HepG2 (cell line): Measurements from ENCODE around the gene UBE3D. TPM values are rescaled to one million over a fixed set of nuclear protein-coding genes. Genes with fewer than 3 reads are reported as not detected.
"Not testable (repeated sequence)": the region's sequence is repeated elsewhere in the genome, so short reads cannot be mapped to it uniquely, and the experiment has no call there.

ENCODE experiments used
- ATAC-seq: fragments of 200-7000 bp; cut with Tn5 transposase; 3 replicates; pipeline ENCODE4 v1.9.1; 2020; ENCODE audit warnings: mild to moderate bottlenecking, moderate library complexity
- BruUV-seq: library from RNA; stranded (reverse); fragments of 400-500 nt; replicated peaks from 2 replicates; lab custom pipeline; 2021; lab: Mats Ljungman, UMichigan
- CTCF ChIA-PET: fragments of 300-600 bp; formaldehyde crosslinking; extraction: SDS; loops from one replicate; lab custom pipeline; 2021; ENCODE audit warnings: low total read pairs, inconsistent platforms, low intra/inter-chr PET ratio; lab: Yijun Ruan, JAX
- POLR2A ChIA-PET: fragments of 350-600 bp; sonication (Branson Sonifier 250); formaldehyde crosslinking; loops from one replicate; lab custom pipeline; 2020; ENCODE audit warnings: antibody characterized with exemption, inconsistent platforms; lab: Yijun Ruan, JAX
- DNase-seq: peaks from one replicate; pipeline ENCODE4 v3.0.0-alpha.2; 2015; ENCODE audit warnings: low spot score
- FAIRE-seq: peaks from 3 replicates; lab custom pipeline; 2011; peaks lifted over from hg19 to GRCh38; lab: Jason Lieb, UNC
- H2AFZ ChIP-seq: one replicate; pipeline ENCODE4 v1.6.1; 2011; ENCODE audit warnings: low read length, inconsistent platforms
- H3K27ac ChIP-seq: fragments of 300-600 bp; 3 replicates; pipeline ENCODE4 v1.8.0; 2011; ENCODE audit warnings: mixed run types, mild to moderate bottlenecking, mixed read lengths, low read length, inconsistent platforms; ENCODE audit not compliant: insufficient read depth; ENCODE audit errors: extremely low read length
- H3K27me3 ChIP-seq, 2 experiments: fragments of 200-600 bp in 1 of 2; 2 replicates in 1 of 2; 3 replicates in 1 of 2; pipeline versions ENCODE4 v1.6.0 to v1.8.0; 2011; ENCODE audit warnings: low read length in 2 of 2, mild to moderate bottlenecking in 2 of 2, moderate library complexity in 2 of 2, inconsistent platforms in 1 of 2; ENCODE audit not compliant: insufficient read depth in 2 of 2, control insufficient read depth in 1 of 2
- H3K36me3 ChIP-seq, 2 experiments: fragments of 200-600 bp in 1 of 2; replicated peaks in 1 of 2; 2 replicates in 1 of 2; 3 replicates in 1 of 2; pipeline versions ENCODE4 v1.5.1 to v1.8.0; 2011; ENCODE audit warnings: low read length in 2 of 2, inconsistent platforms in 1 of 2; ENCODE audit not compliant: insufficient read depth in 2 of 2, control insufficient read depth in 1 of 2
- H3K4me1 ChIP-seq: 2 replicates; pipeline ENCODE4 v1.5.1; 2012; ENCODE audit warnings: low read length, inconsistent platforms; ENCODE audit not compliant: insufficient read depth
- H3K4me2 ChIP-seq: 2 replicates; pipeline ENCODE4 v1.6.0; 2011; ENCODE audit warnings: low read depth, low read length, inconsistent platforms
- H3K4me3 ChIP-seq, 3 experiments: fragments of 200-600 bp in 1 of 3; sonication (generic), shearing (Covaris generic) in 1 of 3; replicated peaks in 1 of 3; 2 replicates each; pipeline ENCODE4 v1.5.1; 2011 to 2016; ENCODE audit warnings: low read length in 3 of 3, inconsistent platforms in 2 of 3, low read depth in 2 of 3, mild to moderate bottlenecking in 2 of 3, control low read depth in 1 of 3, mixed read lengths in 1 of 3; ENCODE audit not compliant: insufficient read depth in 1 of 3
- H3K79me2 ChIP-seq: one replicate; pipeline ENCODE4 v1.6.1; 2011; ENCODE audit warnings: low read length, inconsistent platforms; ENCODE audit not compliant: insufficient read depth
- H3K9ac ChIP-seq: 2 replicates; pipeline ENCODE4 v1.6.0; 2011; ENCODE audit warnings: mild to moderate bottlenecking, low read depth, low read length, inconsistent platforms; ENCODE audit not compliant: insufficient read depth
- H3K9me3 ChIP-seq: 2 replicates; pipeline ENCODE4 v1.5.1; 2012; ENCODE audit warnings: mild to moderate bottlenecking, low read length
- H4K20me1 ChIP-seq: 2 replicates; pipeline ENCODE4 v1.6.0; 2011; ENCODE audit warnings: inconsistent platforms, mild to moderate bottlenecking, low read length, moderate library complexity; ENCODE audit not compliant: insufficient read depth
- ASH2L ChIP-seq: fragments of 300-600, 200-600 bp; sonication (generic); IDR thresholded peaks from 2 replicates; pipeline ENCODE4 v1.7.0; 2017; ENCODE audit warnings: low read depth, mild to moderate bottlenecking, moderate library complexity, mixed read lengths, low read length; ENCODE audit not compliant: insufficient read length
- HCFC1 ChIP-seq: fragments of 150-350 bp; IDR thresholded peaks from 2 replicates; pipeline ENCODE4 v1.6.1; 2014; ENCODE audit warnings: low read depth, low read length
- MAF1 ChIP-seq: sonication (generic); formaldehyde crosslinking; IDR thresholded peaks from 2 replicates; pipeline ENCODE4 v1.5.0; 2020; ENCODE audit warnings: missing genetic modification reagents, borderline replicate concordance
- MXD4 ChIP-seq: IDR thresholded peaks from 2 replicates; pipeline ENCODE4 v1.6.1; 2016; ENCODE audit warnings: mild to moderate bottlenecking, missing biosample characterization, missing genetic modification reagents
- PPARG ChIP-seq: conservative IDR thresholded peaks from 2 replicates; pipeline ENCODE4 v1.6.1; 2016; ENCODE audit warnings: missing biosample characterization, missing genetic modification reagents
- SALL2 ChIP-seq: sonication (generic); formaldehyde crosslinking; IDR thresholded peaks from 2 replicates; pipeline ENCODE4 v1.8.1; 2023; ENCODE audit warnings: mild to moderate bottlenecking, missing genetic modification reagents, inconsistent platforms
- ZBTB8A ChIP-seq: sonication (generic); formaldehyde crosslinking; IDR thresholded peaks from 2 replicates; pipeline ENCODE4 v1.4.0; 2020; ENCODE audit warnings: mild to moderate bottlenecking, low read depth, missing genetic modification reagents, borderline replicate concordance
- ZMYM2 ChIP-seq: sonication (generic); formaldehyde crosslinking; IDR thresholded peaks from 2 replicates; pipeline ENCODE4 v1.8.0; 2022; ENCODE audit warnings: mild to moderate bottlenecking, missing genetic modification reagents
- ZNF296 ChIP-seq: sonication (generic); formaldehyde crosslinking; conservative IDR thresholded peaks from 2 replicates; pipeline ENCODE4 v1.5.0; 2020; ENCODE audit warnings: mild to moderate bottlenecking, missing genetic modification reagents
- ZNF552 ChIP-seq: sonication (generic); formaldehyde crosslinking; IDR thresholded peaks from 2 replicates; pipeline ENCODE4 v1.9.0; 2022; ENCODE audit warnings: missing genetic modification reagents, mild to moderate bottlenecking, borderline replicate concordance
- ZNF75D ChIP-seq: sonication (generic); formaldehyde crosslinking; IDR thresholded peaks from 2 replicates; pipeline ENCODE4 v1.8.1; 2023; ENCODE audit warnings: missing genetic modification reagents, mild to moderate bottlenecking, borderline replicate concordance
- ZNF777 ChIP-seq: sonication (generic); formaldehyde crosslinking; IDR thresholded peaks from 2 replicates; pipeline ENCODE4 v1.4.0; 2020; ENCODE audit warnings: missing genetic modification reagents
- WGBS: methylation state at CpG from one replicate; pipeline ENCODE4 v1.1.6; 2017; ENCODE audit warnings: low lambda C conversion rate; 5-methylcytosine and 5-hydroxymethylcytosine counted together
- in situ Hi-C: cut with HindIII; loops from 2 replicates; pipeline ENCODE4 v1.10.0; 2017; ENCODE audit warnings: low pct_unique_long_range_greater_than_20kb; ENCODE audit not compliant: extremely low pct_ligation_motif_present
- intact Hi-C: fragments of 100-400 bp; cut with micrococcal nuclease; formaldehyde crosslinking; loops from one replicate; pipeline ENCODE4 v1.10.0; 2022; ENCODE audit not compliant: unreplicated experiment
- polyA plus RNA-seq, 8 experiments: library from polyadenylated mRNA; depleted of rRNA in 3 of 8; stranded (reverse) in 7 of 8; unstranded in 1 of 8; fragments of >200 nt; fragmentation: Illumina TruSeq in 4 of 8; extraction: Trizol in 4 of 8; gene quantifications; 2 replicates each; pipeline versions ENCODE4 v1.2.1 to v1.2.3, GENCODE V29; 2011 to 2016; ENCODE audit warnings: low read depth in 4 of 8, missing spikeins in 1 of 8, mixed read lengths in 1 of 8; ENCODE audit not compliant: insufficient read depth in 1 of 8
- total RNA-seq, 5 experiments: library from RNA; depleted of rRNA; stranded (reverse); fragments of >200 nt; fragmentation: Illumina TruSeq; extraction: Trizol; gene quantifications; 2 replicates each; pipeline ENCODE4 v1.2.3, GENCODE V29; 2016; ENCODE audit warnings: low read depth in 1 of 5
- TF ChIP-seq, protein P1 (sequence below): IDR thresholded peaks from 2 replicates; pipeline ENCODE4 v1.6.1; 2018; ENCODE audit warnings: missing genetic modification reagents
- TF ChIP-seq, protein P2 (sequence below): sonication (generic); formaldehyde crosslinking; IDR thresholded peaks from 2 replicates; pipeline ENCODE4 v1.8.1; 2023; ENCODE audit warnings: mild to moderate bottlenecking, missing genetic modification reagents, borderline replicate concordance

Gene UBE3D
- total and polyA plus RNA-seq, 2 of the 13 experiments (the other 11 are each of a cell fraction or from before 2014, with no cell fraction given), result 5.1 to 11.4 TPM

GRCh38 chr6:83031689-83032088 is 34.0 kb downstream of the UBE3D start:
- Histone ChIP-seq H3K9me3 (peaks cover 20% of the 10 kb centered on the region), H2AFZ (no peak overlapping the region), H3K4me2 (no peak overlapping the region), H3K79me2 (no peaks in the 10 kb centered on the region), H3K9ac (no peak overlapping the region), H3K27ac (no peak overlapping the region), H3K4me3 (no peak overlapping the region), H3K27me3 (no peaks in the 10 kb centered on the region), H3K4me1 (no peaks in the 10 kb centered on the region), H4K20me1 (no peaks in the 10 kb centered on the region), H3K36me3 (peaks cover 5 to 11% of the 10 kb centered on the region in 2 experiments; a peak in 4 of 5 replicates)
- DNase-seq, result no peak
- ChIA-PET CTCF (no interaction called here), POLR2A (no interaction called here)
- FAIRE-seq, result no peak
- no peak for ATAC-seq
- TF ChIP-seq MAF1, result no peak
- TF ChIP-seq ZBTB8A (CRISPR knock-in tag), result no peak
- no peak for TF ChIP-seq SALL2 (CRISPR knock-in tag)
- TF ChIP-seq, protein P1, sequence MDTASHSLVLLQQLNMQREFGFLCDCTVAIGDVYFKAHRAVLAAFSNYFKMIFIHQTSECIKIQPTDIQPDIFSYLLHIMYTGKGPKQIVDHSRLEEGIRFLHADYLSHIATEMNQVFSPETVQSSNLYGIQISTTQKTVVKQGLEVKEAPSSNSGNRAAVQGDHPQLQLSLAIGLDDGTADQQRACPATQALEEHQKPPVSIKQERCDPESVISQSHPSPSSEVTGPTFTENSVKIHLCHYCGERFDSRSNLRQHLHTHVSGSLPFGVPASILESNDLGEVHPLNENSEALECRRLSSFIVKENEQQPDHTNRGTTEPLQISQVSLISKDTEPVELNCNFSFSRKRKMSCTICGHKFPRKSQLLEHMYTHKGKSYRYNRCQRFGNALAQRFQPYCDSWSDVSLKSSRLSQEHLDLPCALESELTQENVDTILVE (CRISPR knock-in tag), result no peak
- no peak for TF ChIP-seq HCFC1
- TF ChIP-seq ZNF777 (CRISPR knock-in tag), result no peak
- in situ Hi-C loops, result no loop called here
- intact Hi-C loops, result no loop called here
- no TSS peak for BruUV-seq
- 100% methylated on average over 2 of the region's 6 CpGs for WGBS

DNA sequence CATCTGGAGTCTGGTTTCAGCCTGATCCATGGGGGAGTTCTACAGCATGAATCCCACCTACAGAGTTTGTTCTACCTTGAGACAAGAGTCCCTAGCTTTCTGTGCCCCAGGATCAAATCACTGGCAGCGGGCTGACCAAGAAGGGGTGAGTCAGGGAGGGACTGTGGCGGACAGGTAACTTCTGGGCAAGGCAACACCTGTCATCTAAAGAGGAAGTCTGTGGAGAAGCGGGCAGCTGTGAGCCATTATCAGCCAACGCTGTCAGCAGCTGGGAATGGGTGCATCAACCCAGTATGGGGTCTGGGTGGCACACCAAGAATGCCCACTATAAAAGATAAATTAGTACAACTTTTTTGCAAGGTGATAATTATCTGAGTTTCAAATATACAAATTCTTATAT is 45.9 kb downstream of the UBE3D start:
- BruUV-seq, result no TSS peak
- Histone ChIP-seq H3K27ac (no peak overlapping the region), H3K9me3 (no peaks in the 10 kb centered on the region), H2AFZ (no peak overlapping the region), H3K4me1 (no peaks in the 10 kb centered on the region), H4K20me1 (no peaks in the 10 kb centered on the region), H3K4me2 (no peak overlapping the region), H3K79me2 (no peaks in the 10 kb centered on the region), H3K9ac (no peak overlapping the region), H3K27me3 (no peaks in the 10 kb centered on the region), H3K36me3 (peaks cover 0 to 8% of the 10 kb centered on the region in 2 experiments; a peak in 3 of 5 replicates), H3K4me3 (no peak overlapping the region)
- intact Hi-C loops (no loop called here), in situ Hi-C loops (no loop called here)
- 98% methylated on average over 4 of the region's 4 CpGs for WGBS
- ChIA-PET POLR2A (no interaction called here), CTCF (no interaction called here)
- FAIRE-seq (no peak), DNase-seq (no peak), ATAC-seq (no peak)
- TF ChIP-seq ZNF296 (CRISPR knock-in tag) (no peak), MXD4 (no peak), ZMYM2 (CRISPR knock-in tag) (no peak), ZNF552 (CRISPR knock-in tag) (no peak), ZNF75D (no peak), PPARG (CRISPR knock-in tag) (no peak), ASH2L (no peak)
- TF ChIP-seq, protein P2, sequence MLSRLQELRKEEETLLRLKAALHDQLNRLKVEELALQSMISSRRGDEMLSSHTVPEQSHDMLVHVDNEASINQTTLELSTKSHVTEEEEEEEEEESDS (CRISPR knock-in tag), result no peak

- H2AFZ ChIP-seq, in situ Hi-C loops, H3K27ac ChIP-seq, H3K4me2 ChIP-seq, FAIRE-seq, H3K9me3 ChIP-seq, DNase-seq, H3K79me2 ChIP-seq, BruUV-seq, H4K20me1 ChIP-seq, POLR2A ChIA-PET, intact Hi-C loops, H3K4me3 ChIP-seq, H3K9ac ChIP-seq, H3K27me3 ChIP-seq, H3K36me3 ChIP-seq, ATAC-seq, CTCF ChIA-PET: not testable (repeated sequence)
- peaks cover 14% of the 10 kb centered on the region for H3K4me1 ChIP-seq
- WGBS, result 92% methylated on average over 3 of the region's 3 CpGs
Measured at GRCh38 chr6:83011131-83011530, 54.5 kb downstream of the UBE3D start.
